Right atrium auricular region (tissue), 2 donors: Measurements from ENCODE around the gene OPN1SW. TPM values are rescaled to one million over a fixed set of nuclear protein-coding genes. Genes with fewer than 3 reads are reported as not detected.
A peak's percentile ranks its signal among the peaks of the same experiment; 100 is the strongest.

Experiments
- DNase-seq: peaks from one replicate; pipeline ENCODE4 v3.0.0-alpha.2; 2019; ENCODE audit warnings: low spot score
- H3K27ac ChIP-seq, 2 donors: fragments of 200-600 bp; sonication (generic); 1 replicate in 1 of 2; 2 replicates in 1 of 2; pipeline ENCODE4 v1.5.1; 2016 to 2019
- H3K27me3 ChIP-seq, 2 donors: fragments of 200-600 bp; sonication (generic); one replicate each; pipeline versions ENCODE4 v1.5.1 to v1.6.0; 2017 to 2019
- H3K36me3 ChIP-seq: fragments of 200-600 bp; sonication (generic); one replicate; pipeline ENCODE4 v1.5.1; 2016
- H3K4me1 ChIP-seq, 2 donors: fragments of 200-600 bp; sonication (generic); one replicate each; pipeline versions ENCODE4 v1.5.1 to v1.6.0; 2017 to 2019
- H3K4me3 ChIP-seq, 2 donors: fragments of 200-600 bp; sonication (generic); 1 replicate in 1 of 2; 2 replicates in 1 of 2; pipeline ENCODE4 v1.5.1; 2017 to 2019; ENCODE audit warnings: mild to moderate bottlenecking in 1 of 2, moderate library complexity in 1 of 2
- H3K9me3 ChIP-seq, 2 donors: fragments of 200-600 bp; sonication (generic); one replicate each; pipeline ENCODE4 v1.5.1; 2019
- CTCF ChIP-seq, 2 donors: fragments of 200-600 bp; sonication (generic); IDR thresholded peaks; one replicate each; pipeline ENCODE4 v1.5.1; 2019; ENCODE audit warnings: antibody characterized with exemption in 2 of 2
- total RNA-seq, 2 donors: library from RNA; depleted of rRNA; stranded (reverse); fragments of >200 nt; gene quantifications; one replicate each; pipeline ENCODE4 v1.1.0, GENCODE V29; 2016

The OPN1SW gene
- total RNA-seq, 2 donors from 2014 or later, result not detected

- Histone ChIP-seq H3K4me1 (peaks cover 0 to 23% of the 10 kb centered on the region in 2 donors), H3K27ac (no peak overlapping the region), H3K4me3 (no peak overlapping the region), H3K27me3 (no peaks in the 10 kb centered on the region), H3K9me3 (no peaks in the 10 kb centered on the region), H3K36me3 (no peaks in the 10 kb centered on the region)
- TF ChIP-seq CTCF (IDR thresholded peaks at IDR 0.05), result no peak
- no peak for DNase-seq
Measured at GRCh38 chr7:128792471-128793180, 17.0 kb upstream of the OPN1SW start.

GRCh38 chr7:128791972-128792327 lies 16.4 kb upstream of the OPN1SW start:
- H3K36me3 ChIP-seq, result no peaks in the 10 kb centered on the region
- no peaks in the 10 kb centered on the region for H3K9me3 ChIP-seq
- peak overlapping the region in 1 of 2 donors; percentile 76 for H3K27ac ChIP-seq
- DNase-seq, result no peak
- H3K4me1 ChIP-seq, result peaks cover 0 to 23% of the 10 kb centered on the region in 2 donors
- H3K4me3 ChIP-seq, result peak overlapping the region; percentile 82 to 90
- no peaks in the 10 kb centered on the region for H3K27me3 ChIP-seq
- TF ChIP-seq CTCF (IDR thresholded peaks at IDR 0.05), result no peak

GRCh38 chr7:128791121-128791971 lies 15.8 kb upstream of the OPN1SW start, which contains the start of gene CCDC136:
Gene CCDC136 (plus strand): TSS chr7:128791968. CDS start chr7:128792412, 444 bp downstream.
- Histone ChIP-seq H3K36me3 (no peaks in the 10 kb centered on the region), H3K9me3 (no peaks in the 10 kb centered on the region), H3K27me3 (no peaks in the 10 kb centered on the region), H3K27ac (peak within 1 kb of the TSS; percentile 68 to 76), H3K4me1 (peaks cover 0 to 23% of the 10 kb centered on the region in 2 donors), H3K4me3 (peak within 1 kb of the TSS; percentile 82 to 90)
- TF ChIP-seq CTCF (IDR thresholded peaks at IDR 0.05), result no peak
- DNase-seq, result no peak

GRCh38 chr7:128790315-128791041 lies 14.9 kb upstream of the OPN1SW start:
- H3K27me3 ChIP-seq, result no peaks in the 10 kb centered on the region
- H3K27ac ChIP-seq, result peak overlapping the region; percentile 68 to 76
- no peaks in the 10 kb centered on the region for H3K9me3 ChIP-seq
- peaks cover 0 to 23% of the 10 kb centered on the region in 2 donors for H3K4me1 ChIP-seq
- TF ChIP-seq CTCF (IDR thresholded peaks at IDR 0.05), result no peak
- peak overlapping the region; percentile 82 to 90 for H3K4me3 ChIP-seq
- no peak for DNase-seq
- no peaks in the 10 kb centered on the region for H3K36me3 ChIP-seq

GRCh38 chr7:128788446-128789412 lies 13.1 kb upstream of the OPN1SW start:
- no peak for DNase-seq
- Histone ChIP-seq H3K4me3 (no peak overlapping the region), H3K27ac (no peak overlapping the region), H3K27me3 (no peaks in the 10 kb centered on the region), H3K36me3 (no peaks in the 10 kb centered on the region), H3K9me3 (no peaks in the 10 kb centered on the region), H3K4me1 (peaks cover 0 to 23% of the 10 kb centered on the region in 2 donors)
- TF ChIP-seq CTCF (IDR thresholded peaks at IDR 0.05), result no peak
